Activated CD4-positive, CD25-positive, alpha-beta regulatory T cell (primary cell): ENCODE data around the gene TENM4.
"Not testable (repeated sequence)": the region's sequence is repeated elsewhere in the genome, so short reads cannot be mapped to it uniquely, and the experiment has no call there.

Experiments
- DNase-seq, 4 experiments: peaks; one replicate each; lab custom pipeline; 2025; lab: John Stamatoyannopoulos, UW

TENM4 gene

DNA sequence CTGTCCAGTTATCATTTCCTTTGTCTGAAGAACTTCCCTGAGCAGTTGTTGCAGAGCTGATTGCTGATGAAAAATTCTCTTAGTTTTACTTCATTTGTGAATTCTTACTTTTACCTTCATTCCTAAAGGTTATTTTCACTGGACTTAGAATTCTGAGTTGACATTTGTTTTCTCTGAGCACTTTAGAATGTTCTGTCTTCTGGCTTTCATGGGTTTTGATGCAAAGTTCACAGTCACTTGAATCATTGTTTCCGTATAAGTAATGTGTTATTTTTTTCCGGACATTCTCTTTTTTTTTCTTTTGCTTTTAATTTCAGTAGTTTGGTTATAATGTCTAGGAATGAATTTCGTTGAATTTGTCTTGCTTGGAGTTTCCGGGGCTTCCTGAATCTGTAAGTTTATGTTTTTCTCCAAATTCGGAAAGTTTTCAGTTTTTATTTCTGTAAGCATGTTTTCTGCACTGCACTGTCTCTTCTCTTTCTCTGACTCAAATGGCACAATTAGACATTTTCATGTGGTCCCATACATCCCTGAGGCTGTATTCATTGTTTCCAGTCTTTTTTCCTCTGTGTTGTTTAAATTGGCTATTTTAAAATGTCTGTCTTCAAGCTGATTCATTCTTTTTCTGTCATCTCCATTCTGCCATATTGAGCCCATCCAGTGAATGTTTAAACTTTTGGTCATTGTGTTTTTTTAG lies 797.7 kb downstream of the TENM4 start:
- no peak for DNase-seq

DNA sequence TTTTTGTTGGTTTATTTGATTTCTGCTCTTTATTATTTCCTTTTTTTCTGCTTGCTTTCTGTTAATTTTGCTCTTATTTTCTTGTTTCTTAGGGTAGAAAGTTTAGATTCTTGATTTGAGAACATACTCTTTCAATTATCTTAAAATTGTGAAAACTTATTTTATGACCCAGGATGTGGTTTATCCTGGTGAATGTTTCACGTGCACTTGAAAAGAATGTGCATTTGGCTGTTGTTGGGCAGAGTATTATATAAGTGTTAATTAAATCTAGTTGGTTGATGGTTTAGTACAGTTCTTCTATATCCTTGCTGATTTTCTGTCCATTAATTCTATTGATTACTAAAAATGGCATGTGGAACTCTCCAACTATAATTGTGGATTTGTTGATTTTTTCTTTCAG lies 799.3 kb downstream of the TENM4 start:
- DNase-seq: no peak

DNA sequence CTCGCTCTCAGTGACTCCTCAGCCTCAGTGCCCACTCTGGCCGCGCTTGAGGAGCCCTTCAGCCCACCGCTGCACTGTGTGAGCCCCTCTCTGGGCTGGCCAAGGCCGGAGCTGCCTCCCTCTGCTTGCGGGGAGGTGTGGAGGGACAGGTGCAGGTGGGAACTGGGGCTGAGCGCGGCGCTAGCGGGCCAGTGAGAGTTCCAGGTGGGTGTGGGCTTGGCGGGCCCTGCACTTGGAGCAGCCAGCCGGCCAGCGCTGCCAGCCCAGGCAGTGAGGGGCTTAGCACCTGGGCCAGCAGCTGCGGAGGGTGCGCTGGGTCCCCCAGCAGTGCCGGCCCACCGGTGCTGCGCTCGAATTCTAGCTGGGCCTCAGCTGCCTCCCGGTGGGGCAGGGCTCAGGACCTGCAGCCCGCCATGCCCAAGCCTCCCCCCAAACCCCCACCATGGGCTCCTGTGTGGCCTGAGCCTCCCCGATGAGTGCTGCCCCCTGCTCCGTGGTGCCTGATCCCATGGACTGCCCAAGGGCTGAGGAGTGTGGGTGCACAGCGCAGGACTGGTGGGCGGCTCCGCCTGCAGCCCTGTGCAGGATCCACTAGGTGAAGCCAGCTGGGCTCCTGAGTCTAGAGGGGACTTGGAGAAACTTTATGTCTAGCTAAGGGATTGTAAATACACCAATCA lies 802.0 kb downstream of the TENM4 start:
- no peak for DNase-seq

DNA sequence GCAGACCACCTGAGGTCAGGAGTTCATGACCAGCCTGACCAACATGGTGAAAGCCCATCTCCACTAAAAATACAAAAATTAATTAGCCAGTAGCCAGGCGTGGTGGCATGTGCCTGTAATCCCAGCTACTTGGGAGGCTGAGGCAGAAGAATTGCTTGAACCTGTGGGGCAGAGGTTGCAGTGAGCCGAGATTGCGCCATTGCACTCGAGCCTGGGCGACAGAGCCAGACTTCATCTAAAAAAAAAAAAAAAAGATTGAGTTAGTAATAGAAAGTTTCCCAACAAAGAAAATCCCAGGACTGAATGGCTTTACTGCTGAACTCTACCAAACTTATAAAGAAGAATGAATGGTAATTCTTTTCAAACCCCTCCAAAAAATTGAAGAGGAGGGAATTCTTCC lies 803.3 kb downstream of the TENM4 start:
- DNase-seq: not testable (repeated sequence)

DNA sequence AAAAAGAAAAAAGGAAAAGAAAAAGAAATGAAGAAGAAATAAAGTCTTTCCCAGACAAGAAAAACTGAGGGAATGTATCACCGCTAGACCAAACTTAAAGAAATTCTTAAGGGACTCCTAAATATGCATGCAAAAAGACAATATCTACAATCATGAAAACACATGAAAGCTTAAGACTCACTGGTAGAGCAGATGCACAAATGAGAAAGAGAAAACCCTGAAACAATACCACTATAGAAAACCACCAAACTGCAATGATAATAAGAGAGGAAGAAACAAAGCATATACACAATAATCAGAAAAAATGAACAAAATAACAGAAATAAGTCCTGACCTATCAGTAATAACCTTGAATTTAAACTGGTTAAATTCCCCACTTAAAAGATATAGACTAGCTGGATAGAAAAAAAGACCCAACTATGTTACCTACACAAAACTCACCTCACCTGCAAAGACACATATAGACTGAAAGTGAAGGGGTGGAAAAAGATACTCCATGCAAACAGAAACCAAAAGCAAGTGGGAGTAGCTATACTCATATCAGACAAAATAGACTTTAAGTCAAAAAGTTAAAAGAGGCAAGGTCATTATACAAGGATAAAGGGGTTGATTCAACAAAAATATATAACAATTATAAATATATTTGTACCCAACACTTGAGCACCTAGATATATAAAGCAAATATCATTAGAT lies 804.9 kb downstream of the TENM4 start:
- DNase-seq: no peak

DNA sequence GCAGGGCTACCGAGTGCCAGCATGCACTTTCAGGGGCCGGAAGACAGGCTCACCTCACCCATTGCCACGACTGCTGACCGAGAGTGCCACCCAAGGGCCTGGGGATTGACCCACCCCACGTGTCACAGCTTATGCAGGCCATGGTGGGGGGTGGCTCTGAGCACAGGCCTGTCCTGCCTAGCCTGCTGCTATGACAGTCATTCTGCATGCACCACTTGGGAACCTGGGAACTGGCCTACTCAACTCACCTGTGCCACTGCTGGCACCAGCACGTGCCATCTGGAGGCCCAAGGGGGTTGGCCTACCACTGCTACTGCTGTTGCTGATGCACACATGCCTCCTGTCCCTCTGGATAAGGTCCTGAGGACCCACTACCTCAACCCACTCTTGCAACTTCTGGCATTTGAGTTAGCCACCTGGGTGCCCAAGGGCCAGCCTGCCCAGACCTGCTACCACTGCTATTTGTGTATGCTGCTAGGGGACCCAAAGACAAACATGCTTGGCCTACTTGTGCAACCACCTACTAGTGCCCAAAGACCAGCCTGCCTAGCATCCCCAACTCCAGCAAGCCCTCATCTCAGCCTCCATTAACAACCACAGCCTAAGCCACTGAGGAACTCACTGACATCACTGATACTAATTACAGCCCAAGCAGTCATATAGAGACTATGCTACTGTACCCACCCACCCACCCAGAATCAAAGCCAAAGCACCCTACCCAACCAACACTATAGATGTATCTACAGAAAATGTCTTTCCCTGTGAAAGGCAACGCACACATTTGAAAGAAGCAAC lies 807.1 kb downstream of the TENM4 start:
- no peak for DNase-seq

DNA sequence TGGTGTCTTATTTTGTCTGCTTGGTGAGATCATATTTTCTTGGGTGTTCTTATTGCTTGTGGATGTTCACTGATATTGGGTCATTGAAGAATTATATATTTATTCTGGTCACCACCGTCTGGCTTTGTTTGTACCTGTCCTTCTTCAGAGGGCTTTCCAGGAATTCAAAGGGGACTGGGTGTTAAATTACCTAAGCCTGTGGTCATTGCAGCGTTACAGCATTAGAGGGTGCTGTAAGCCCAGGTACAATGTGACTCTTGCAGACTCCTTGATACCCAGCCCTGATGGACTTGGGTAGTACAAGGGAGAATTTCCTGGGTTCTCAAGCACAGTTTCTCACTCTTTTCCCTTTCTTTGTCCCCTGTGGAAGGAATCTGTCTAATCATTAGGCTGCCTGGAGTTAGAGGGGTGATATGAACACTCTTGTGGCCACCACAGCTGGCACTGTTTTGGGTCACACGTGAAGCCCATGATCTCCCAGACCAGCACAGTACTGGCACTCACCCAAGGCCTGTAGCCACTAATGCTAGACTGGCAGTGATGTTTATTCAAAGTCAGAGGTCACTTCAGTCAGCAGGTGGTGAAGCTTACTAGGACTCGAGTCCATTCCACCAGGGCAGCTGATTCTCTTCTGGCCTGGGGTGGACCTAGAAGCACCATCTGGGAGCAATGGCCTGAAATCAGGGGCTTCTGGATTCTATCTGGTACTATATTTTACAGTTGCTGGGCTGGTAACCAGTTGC lies 810.1 kb downstream of the TENM4 start:
- DNase-seq: no peak

DNA sequence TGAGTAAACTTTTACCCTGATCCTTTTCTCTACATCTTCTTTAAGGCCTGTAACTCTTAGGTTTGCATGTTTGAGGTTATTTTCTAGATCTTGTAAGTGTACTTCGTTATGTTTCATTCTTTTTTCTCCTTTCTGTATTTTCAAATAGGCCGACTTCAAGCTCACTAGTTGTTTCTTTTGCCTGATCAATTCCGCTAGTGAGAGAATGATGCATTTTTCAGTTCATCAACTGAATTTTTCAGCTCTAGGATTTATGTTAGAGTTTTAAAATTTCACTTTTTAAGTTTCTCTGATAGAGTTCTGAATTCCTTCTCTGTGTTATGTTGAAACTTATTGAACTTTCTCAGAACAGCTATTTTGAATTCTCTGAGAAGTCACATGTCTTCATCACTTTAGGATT lies 810.7 kb downstream of the TENM4 start:
- no peak for DNase-seq

DNA sequence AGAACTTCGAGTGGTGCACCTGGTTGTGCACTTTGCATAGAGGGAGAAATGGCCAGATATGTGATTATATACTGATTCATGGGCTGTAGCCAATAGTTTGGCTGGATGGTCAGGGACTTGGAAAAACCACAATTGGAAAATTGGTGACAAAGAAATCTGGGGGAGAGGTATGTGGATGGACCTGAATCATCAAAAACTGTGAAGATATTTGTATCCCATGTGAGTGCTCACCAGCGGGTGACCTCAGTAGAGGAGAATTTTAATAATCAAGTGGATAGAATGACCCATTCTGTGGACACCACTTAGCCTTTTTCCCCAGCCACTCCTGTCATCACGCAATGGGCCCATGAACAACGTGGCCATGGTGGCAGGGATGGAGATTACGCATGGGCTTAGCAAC lies 818.2 kb downstream of the TENM4 start:
- DNase-seq: no peak

DNA sequence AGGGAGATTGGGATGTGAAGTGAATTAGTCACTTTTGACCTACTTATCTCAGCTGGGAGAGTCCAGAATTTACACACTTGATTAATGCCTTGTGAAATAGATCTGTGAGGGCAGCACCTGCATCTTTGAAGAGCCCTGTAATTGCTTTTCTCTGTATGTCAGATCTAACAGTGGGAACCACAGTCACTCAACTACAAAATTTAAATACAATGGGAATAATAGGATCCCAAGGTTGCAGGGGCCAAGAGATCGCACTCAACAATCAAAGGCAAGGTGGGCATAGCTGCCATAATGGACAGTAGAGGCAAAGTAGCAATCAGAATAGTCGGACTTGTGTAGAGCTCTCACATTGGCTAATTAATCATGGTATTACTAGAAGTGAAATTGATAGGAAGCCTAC lies 820.7 kb downstream of the TENM4 start:
- no peak for DNase-seq

DNA sequence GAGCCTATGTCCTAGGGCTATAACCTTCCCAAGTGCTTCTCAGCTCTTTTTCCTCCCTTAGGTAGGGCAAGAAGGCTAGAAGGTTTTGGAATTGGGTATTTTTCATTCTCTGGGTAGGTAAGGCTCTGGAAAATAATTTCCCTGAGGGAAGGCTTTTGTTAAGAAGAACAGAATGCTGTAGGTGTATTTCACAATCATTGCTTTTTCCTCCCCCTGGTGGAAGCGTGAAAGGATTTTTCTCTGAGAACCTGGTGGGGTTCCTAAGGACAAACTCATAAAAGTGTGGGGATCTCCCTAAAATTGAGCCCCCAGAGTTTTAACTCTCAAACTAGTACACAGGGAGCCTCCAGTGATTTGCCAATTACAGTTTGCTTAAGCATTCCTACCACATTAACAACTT lies 825.1 kb downstream of the TENM4 start:
- DNase-seq: no peak

DNA sequence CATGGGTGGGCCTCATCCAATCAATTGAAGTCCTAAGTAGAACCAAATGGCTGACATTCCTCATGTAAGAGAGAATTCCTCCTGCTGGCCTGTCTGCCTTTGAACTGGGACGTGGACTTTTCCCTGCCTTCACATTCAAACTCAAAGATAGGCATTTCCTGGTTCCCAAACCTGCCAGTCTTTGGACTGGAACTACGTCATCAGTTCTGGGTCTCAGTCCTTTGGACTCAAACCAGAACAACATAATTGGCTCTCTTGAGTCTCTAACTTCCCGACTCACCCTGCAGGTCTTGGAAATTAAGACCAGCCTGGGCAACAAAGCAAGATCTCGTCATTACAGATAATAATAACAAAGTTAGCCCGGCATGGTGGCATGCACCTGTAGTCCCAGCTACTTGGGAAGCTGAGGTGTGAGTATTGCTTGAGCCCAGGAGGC lies 827.4 kb downstream of the TENM4 start:
- no peak for DNase-seq

DNA sequence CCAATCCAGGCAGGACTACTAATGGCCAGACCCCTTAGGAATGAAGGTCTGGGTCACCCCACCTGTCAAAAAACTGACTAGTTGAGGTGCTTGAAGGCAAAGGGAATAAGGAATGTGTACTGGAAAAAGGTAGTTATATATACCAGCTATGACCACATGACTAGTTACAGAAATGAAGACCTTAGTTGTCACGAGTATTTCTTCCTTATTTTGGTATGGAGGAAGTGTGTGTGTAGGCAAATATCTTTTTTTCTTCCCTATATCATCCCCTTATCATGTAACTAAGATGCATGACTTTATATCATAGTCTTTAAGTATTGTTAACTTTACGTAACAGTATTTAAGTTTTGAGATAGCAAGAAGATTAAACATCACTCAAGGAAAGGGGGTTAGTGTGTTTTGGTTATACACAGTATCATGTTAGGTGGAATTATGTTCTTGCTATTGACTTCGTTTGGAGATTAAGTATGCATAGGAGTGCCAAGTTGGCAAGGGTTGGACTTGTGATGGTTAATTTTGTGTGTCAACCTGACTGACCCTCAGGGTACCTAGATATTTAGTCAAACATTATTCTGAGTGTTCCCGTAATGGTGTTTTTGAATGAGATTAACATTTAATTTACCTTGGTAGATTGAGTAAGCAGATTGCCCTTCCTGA lies 828.0 kb downstream of the TENM4 start:
- no peak for DNase-seq

DNA sequence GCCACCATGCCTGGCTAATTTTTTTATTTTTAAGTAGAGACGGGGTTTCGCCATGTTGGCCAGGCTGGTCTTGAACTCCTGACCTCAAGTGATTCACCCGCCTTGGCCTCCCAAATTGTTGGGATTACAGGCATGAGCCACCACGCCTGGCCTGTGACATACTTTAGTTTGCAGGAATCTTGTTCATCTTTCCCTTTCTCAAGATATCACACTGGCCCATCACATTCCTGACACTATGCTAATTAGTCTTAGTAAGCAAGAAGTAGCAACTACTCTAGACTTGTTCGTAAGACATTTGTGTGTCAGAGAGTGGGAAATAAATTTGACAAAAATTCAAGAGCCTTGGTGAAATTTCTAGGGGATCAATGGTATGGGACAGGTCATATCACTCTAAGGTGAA lies 831.5 kb downstream of the TENM4 start:
- not testable (repeated sequence) for DNase-seq

DNA sequence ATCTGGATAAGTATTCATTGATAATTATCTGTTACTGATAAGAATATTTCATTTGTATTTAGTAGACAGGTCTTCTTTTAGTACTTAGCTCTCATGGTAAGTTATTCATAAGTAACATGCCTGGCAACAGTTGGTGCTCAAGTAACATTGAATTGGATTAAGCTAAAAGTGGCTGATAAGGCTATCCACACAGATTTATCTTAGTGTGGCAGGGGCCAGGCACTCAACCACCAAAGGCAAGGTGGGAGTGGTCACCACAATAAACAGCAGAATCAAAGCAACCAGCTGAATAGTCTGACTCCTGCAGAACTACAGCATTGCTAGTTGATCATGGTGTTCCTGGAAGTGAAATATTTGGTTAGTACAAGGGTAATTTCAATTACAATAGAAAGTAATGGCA lies 833.1 kb downstream of the TENM4 start:
- DNase-seq: no peak

DNA sequence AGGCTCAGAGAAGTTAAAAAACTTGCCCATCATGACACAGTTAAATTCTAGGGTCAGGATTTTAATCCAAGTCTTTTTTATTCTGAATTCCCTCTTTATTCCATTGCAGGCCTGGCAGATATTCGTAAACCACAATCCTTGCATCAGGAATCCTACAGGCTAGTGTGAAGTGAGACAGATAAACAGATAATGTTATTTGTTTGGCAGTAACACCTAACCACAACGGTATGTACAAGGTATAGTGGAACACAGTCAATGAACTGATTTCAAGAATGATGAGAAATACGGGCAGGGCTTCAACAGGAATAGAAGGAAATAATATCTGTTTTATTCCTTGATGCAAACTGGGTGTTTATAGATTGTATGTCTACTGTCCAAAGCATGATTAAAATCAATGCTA lies 834.2 kb downstream of the TENM4 start:
- no peak for DNase-seq

DNA sequence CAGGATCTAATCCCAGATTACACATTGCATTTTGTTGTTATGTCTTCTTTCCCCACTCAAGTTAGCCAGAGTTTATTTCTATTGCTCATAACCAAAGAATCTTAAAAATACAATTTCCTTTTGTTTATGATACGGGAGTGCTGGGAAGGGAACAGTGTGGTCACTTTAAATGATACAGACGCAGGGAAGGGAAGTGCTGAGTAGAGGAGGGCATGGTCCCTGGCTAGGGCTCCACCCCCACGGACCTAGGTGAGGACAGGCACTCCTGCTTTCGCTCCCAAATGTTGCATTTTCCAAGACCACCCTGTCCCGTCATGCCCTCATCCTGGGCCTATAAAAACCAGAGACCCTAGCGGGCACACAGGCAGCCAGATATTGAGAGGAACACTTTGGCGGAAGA lies 835.5 kb downstream of the TENM4 start:
- DNase-seq: no peak

DNA sequence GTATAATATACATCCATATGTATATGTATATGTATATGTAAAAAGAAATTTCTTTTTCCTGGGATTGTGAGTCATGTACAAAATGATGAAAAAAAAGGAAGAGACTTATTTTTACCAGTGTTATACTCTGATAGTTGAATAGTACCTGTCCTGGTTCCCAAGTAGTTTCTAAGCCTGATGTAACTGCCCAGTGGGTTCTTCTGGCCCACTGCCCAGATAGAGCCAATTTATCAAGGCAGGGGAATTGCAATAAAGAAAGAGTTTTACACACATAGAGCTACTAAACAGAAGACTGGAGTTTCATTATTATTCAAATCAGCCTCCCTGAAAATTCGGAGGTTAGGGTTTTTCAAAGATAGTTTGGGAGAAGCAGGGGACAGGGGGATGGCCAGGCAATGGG lies 837.0 kb downstream of the TENM4 start:
- DNase-seq: no peak
